ENCODE data around the gene BTNL9.

- no peak for TF ChIP-seq CTCF (IDR thresholded peaks at IDR 0.05)
- TF ChIP-seq POLR2A (IDR thresholded peaks at IDR 0.05) = no peak
Measured at GRCh38 chr5:181053488-181054121, 13.5 kb downstream of the BTNL9 start.
